Esophagus (tissue), 2 donors: ENCODE data around the gene CENPN. TPM values are rescaled to one million over a fixed set of nuclear protein-coding genes. Genes with fewer than 3 reads are reported as not detected.

Experiments
- H3K27ac ChIP-seq, 2 donors: one replicate each; pipeline ENCODE4 v1.5.1; 2013; ENCODE audit warnings: low read depth in 2 of 2, mild to moderate bottlenecking in 2 of 2, inconsistent platforms in 1 of 2, low read length in 1 of 2, moderate library complexity in 1 of 2
- H3K27me3 ChIP-seq, 2 donors: one replicate each; pipeline ENCODE4 v1.6.1; 2013; ENCODE audit warnings: low read length in 2 of 2, control low read depth in 1 of 2, mild to moderate bottlenecking in 1 of 2; ENCODE audit not compliant: insufficient read depth in 2 of 2, control insufficient read depth in 1 of 2
- H3K36me3 ChIP-seq, 2 donors: one replicate each; pipeline ENCODE4 v1.6.1; 2013; ENCODE audit warnings: low read length in 1 of 2; ENCODE audit not compliant: control insufficient read depth in 2 of 2, insufficient read depth in 2 of 2
- H3K4me1 ChIP-seq, 2 donors: one replicate each; pipeline ENCODE4 v1.6.1; 2013; ENCODE audit warnings: low read length in 1 of 2; ENCODE audit not compliant: control insufficient read depth in 2 of 2, insufficient read depth in 2 of 2
- H3K4me3 ChIP-seq, 2 donors: one replicate each; pipeline ENCODE4 v1.5.1; 2013; ENCODE audit warnings: low read length in 2 of 2, mild to moderate bottlenecking in 2 of 2, low read depth in 1 of 2, moderate library complexity in 1 of 2
- H3K9me3 ChIP-seq, 2 donors: one replicate each; pipeline ENCODE4 v1.6.1; 2013; ENCODE audit warnings: mild to moderate bottlenecking in 2 of 2, low read depth in 1 of 2, low read length in 1 of 2, moderate library complexity in 1 of 2; ENCODE audit not compliant: control insufficient read depth in 2 of 2, insufficient read depth in 1 of 2
- WGBS, 2 donors: extraction: QIAGEN DNeasy Blood & Tissue Kit; methylation state at CpG; one replicate each; pipeline ENCODE4 v1.1.7; 2013; 5-methylcytosine and 5-hydroxymethylcytosine counted together
- polyA plus RNA-seq, 2 donors: library from polyadenylated mRNA; stranded (reverse); fragments of 200-250 nt; gene quantifications; one replicate each; pipeline ENCODE4 v1.2.3, GENCODE V29; 2013
- donor health status: healthy with polysubstance abuse.
- donor health status: Bipolar disorder and iron deficiency.

CENPN gene
- polyA plus RNA-seq, 2 donors: 3.6 to 9.1 TPM

GRCh38 chr16:81040842-81041241, 33.8 kb downstream of the CENPN start:
- Histone ChIP-seq H3K36me3 (peaks cover 11 to 22% of the 10 kb centered on the region in 2 donors), H3K27ac (no peak overlapping the region), H3K4me3 (no peak overlapping the region), H3K27me3 (no peaks in the 10 kb centered on the region), H3K9me3 (no peaks in the 10 kb centered on the region), H3K4me1 (peaks cover 0 to 2% of the 10 kb centered on the region in 2 donors)
- 83 to 88% methylated on average over 5 of the region's 5 CpGs for WGBS, 2 donors

- Histone ChIP-seq H3K9me3 (no peaks in the 10 kb centered on the region), H3K36me3 (peaks cover 11 to 22% of the 10 kb centered on the region in 2 donors), H3K4me1 (peaks cover 0 to 2% of the 10 kb centered on the region in 2 donors), H3K27ac (no peak overlapping the region), H3K27me3 (no peaks in the 10 kb centered on the region), H3K4me3 (no peak overlapping the region)
- 89 to 93% methylated on average over 4 of the region's 4 CpGs for WGBS, 2 donors
Observed at GRCh38 chr16:81041696-81042095, 34.7 kb downstream of the CENPN start.

- Histone ChIP-seq H3K4me1 (peaks cover 0 to 2% of the 10 kb centered on the region in 2 donors), H3K36me3 (peaks cover 11 to 22% of the 10 kb centered on the region in 2 donors), H3K27ac (no peak overlapping the region), H3K4me3 (no peak overlapping the region), H3K9me3 (no peaks in the 10 kb centered on the region), H3K27me3 (no peaks in the 10 kb centered on the region)
- 94 to 96% methylated on average over 2 of the region's 2 CpGs for WGBS, 2 donors
Observed at GRCh38 chr16:81042821-81043220, 35.8 kb downstream of the CENPN start.

- Histone ChIP-seq H3K36me3 (no peaks in the 10 kb centered on the region), H3K27me3 (no peaks in the 10 kb centered on the region), H3K4me1 (no peaks in the 10 kb centered on the region), H3K27ac (no peak overlapping the region), H3K9me3 (no peaks in the 10 kb centered on the region), H3K4me3 (no peak overlapping the region)
- 82 to 85% methylated on average over 11 of the region's 11 CpGs for WGBS, 2 donors
Observed at GRCh38 chr16:81053761-81054160, 46.7 kb downstream of the CENPN start.

- H3K4me1 ChIP-seq: no peaks in the 10 kb centered on the region
- no peak overlapping the region for H3K27ac ChIP-seq
- no peak overlapping the region for H3K4me3 ChIP-seq
- no peaks in the 10 kb centered on the region for H3K27me3 ChIP-seq
- WGBS, 2 donors: 84 to 87% methylated on average over 14 of the region's 14 CpGs
- H3K36me3 ChIP-seq: no peaks in the 10 kb centered on the region
- H3K9me3 ChIP-seq: no peaks in the 10 kb centered on the region
Observed at GRCh38 chr16:81060576-81061306, 53.7 kb downstream of the CENPN start.

DNA sequence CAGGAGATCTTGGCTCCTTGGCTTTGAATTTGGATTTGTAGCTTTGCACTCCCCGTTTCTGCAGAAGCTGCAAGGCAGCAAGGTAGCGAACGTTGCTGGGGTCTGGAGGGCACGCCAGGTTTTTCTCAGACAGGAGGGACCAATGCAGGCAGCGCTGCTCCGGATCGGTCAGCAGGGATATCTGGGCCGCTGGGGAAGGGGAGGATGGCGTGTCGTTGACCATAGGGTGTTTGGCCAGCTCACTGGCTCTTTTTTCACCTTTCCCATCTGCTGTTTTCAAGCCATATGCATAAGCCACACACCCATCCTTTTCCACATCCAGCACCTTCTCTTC, 54.3 kb downstream of the CENPN start:
- Histone ChIP-seq H3K27me3 (no peaks in the 10 kb centered on the region), H3K9me3 (no peaks in the 10 kb centered on the region), H3K27ac (no peak overlapping the region), H3K36me3 (no peaks in the 10 kb centered on the region), H3K4me3 (no peak overlapping the region), H3K4me1 (no peaks in the 10 kb centered on the region)
- 87 to 89% methylated on average over 10 of the region's 10 CpGs for WGBS, 2 donors

DNA sequence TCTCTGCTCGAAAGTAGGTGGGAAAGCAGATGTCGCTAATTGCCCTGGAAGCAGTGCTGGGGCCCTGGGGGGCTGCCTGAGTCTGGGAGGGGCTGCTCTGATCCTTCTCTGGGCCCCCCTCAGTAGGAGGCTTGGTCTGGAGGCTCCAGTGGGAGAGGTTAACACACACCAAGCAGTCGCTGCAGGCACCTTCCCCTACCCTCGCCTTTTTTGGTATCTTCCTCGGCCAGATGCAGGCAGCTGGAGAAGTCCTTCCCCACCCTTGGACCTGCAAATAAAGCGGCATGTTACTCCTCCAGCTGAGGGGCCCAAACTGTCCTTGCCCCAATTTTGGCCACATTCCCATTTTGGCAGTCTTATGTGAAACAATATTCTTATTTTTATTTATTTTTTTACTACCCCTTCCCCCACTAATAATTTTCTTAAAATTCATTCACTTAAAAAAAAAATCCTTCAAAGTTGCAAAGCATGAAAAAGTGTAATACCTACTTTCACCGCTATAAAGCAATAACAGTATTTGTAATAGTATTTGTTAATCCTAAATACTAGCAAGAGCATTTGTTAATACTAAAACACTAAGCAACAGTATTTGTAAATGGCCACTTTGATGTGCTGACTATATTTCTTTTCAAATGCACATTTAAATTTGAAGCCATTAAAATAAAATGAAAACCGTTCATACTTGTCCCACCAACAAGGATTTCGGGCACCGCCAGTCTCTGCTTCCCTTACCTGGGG, 55.0 kb downstream of the CENPN start:
- no peaks in the 10 kb centered on the region for H3K4me1 ChIP-seq
- no peak overlapping the region for H3K27ac ChIP-seq
- 90% methylated on average over 10 of the region's 10 CpGs for WGBS, 2 donors
- H3K9me3 ChIP-seq: no peaks in the 10 kb centered on the region
- no peaks in the 10 kb centered on the region for H3K27me3 ChIP-seq
- H3K36me3 ChIP-seq: no peaks in the 10 kb centered on the region
- no peak overlapping the region for H3K4me3 ChIP-seq

- no peaks in the 10 kb centered on the region for H3K4me1 ChIP-seq
- no peaks in the 10 kb centered on the region for H3K9me3 ChIP-seq
- WGBS, 2 donors: 59 to 68% methylated on average over 4 of the region's 4 CpGs
- H3K36me3 ChIP-seq: no peaks in the 10 kb centered on the region
- H3K4me3 ChIP-seq: no peak overlapping the region
- H3K27ac ChIP-seq: no peak overlapping the region
- no peaks in the 10 kb centered on the region for H3K27me3 ChIP-seq
Observed at GRCh38 chr16:81066681-81067080, 59.7 kb downstream of the CENPN start.

GRCh38 chr16:81067166-81067565, 60.2 kb downstream of the CENPN start:
- Histone ChIP-seq H3K9me3 (no peaks in the 10 kb centered on the region), H3K4me3 (no peak overlapping the region), H3K4me1 (no peaks in the 10 kb centered on the region), H3K27ac (no peak overlapping the region), H3K36me3 (no peaks in the 10 kb centered on the region), H3K27me3 (no peaks in the 10 kb centered on the region)
- 54 to 69% methylated on average over 1 of the region's 1 CpG for WGBS, 2 donors

- Histone ChIP-seq H3K27ac (no peak overlapping the region), H3K4me3 (no peak overlapping the region), H3K36me3 (no peaks in the 10 kb centered on the region), H3K9me3 (no peaks in the 10 kb centered on the region), H3K27me3 (no peaks in the 10 kb centered on the region), H3K4me1 (no peaks in the 10 kb centered on the region)
- 91 to 95% methylated on average over 4 of the region's 4 CpGs for WGBS, 2 donors
Observed at GRCh38 chr16:81069063-81069462, 62.0 kb downstream of the CENPN start.
